Measurements from ENCODE around the gene RBFOX1. TPM values are rescaled to one million over a fixed set of nuclear protein-coding genes. Genes with fewer than 3 reads are reported as not detected.

RBFOX1 gene
- total RNA-seq, 4 donors from 2014 or later, result 0.12 to 0.54 TPM; not detected in 2

DNA sequence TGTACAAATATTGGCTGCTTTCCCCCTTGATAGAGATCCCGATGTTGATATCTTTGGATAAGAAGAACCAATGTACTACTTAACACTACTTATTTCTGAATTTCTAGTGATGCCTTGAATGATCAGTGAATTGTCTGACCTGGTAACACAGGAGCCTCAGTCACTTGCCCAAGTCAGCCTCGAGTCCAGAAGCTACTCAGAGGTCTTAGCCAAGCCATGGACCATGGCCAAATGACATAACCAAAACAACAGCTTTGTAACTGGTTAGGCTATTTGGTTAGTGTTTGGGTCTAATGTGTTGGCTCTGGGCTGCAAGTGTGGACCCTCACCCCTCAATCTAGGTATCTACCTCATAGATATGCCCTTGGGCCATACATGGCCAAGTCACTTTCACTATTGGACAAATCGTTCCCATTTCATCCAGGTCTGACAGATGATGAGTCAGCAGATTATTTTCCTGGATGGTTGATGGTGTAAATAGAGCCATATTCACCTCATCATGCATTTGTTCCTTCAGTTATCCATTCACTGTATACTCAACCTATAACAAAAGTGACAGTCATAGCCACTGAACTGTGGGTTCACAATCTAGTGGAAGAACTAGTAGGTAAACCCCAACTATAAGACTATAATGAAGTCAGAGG lies 3.5 kb downstream of the RBFOX1 start:
- H3K27ac ChIP-seq, result no peak overlapping the region
- 70 to 82% methylated on average over 3 of the region's 3 CpGs for WGBS, 2 donors (ENCODE audit: low coverage in 1 of 2)
- peaks cover 17% of the 10 kb centered on the region for H3K27me3 ChIP-seq
- H3K36me3 ChIP-seq, result no peaks in the 10 kb centered on the region
- no peak overlapping the region for H3K4me3 ChIP-seq
- no peaks in the 10 kb centered on the region for H3K4me1 ChIP-seq
- TF ChIP-seq, protein P1, sequence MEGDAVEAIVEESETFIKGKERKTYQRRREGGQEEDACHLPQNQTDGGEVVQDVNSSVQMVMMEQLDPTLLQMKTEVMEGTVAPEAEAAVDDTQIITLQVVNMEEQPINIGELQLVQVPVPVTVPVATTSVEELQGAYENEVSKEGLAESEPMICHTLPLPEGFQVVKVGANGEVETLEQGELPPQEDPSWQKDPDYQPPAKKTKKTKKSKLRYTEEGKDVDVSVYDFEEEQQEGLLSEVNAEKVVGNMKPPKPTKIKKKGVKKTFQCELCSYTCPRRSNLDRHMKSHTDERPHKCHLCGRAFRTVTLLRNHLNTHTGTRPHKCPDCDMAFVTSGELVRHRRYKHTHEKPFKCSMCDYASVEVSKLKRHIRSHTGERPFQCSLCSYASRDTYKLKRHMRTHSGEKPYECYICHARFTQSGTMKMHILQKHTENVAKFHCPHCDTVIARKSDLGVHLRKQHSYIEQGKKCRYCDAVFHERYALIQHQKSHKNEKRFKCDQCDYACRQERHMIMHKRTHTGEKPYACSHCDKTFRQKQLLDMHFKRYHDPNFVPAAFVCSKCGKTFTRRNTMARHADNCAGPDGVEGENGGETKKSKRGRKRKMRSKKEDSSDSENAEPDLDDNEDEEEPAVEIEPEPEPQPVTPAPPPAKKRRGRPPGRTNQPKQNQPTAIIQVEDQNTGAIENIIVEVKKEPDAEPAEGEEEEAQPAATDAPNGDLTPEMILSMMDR (IDR thresholded peaks at IDR 0.05), result no peak
- TF ChIP-seq EP300 (IDR thresholded peaks at IDR 0.05), result no peak
- no peak for ATAC-seq
- no peaks in the 10 kb centered on the region for H3K9me3 ChIP-seq

DNA sequence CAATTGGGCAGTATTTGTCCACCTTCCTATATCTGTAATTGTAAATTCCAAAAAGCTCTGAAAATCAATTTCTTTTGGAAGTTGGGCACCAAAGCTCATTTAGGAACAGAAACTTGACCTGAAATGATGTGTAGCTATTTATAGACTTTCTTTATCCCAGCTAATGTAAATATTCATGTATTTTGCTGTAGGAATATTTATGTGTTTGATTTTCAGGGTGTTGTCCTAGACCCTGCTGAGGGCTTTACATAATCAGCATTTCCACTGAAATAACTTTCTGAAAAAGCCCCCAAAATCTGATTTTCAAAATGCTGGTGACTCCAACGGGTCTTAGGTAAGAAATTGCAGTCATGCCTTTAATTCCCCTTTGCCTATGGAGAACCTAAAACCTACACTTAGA lies 4.1 kb downstream of the RBFOX1 start:
- Histone ChIP-seq H3K27ac (no peak overlapping the region), H3K27me3 (peaks cover 17% of the 10 kb centered on the region)

DNA sequence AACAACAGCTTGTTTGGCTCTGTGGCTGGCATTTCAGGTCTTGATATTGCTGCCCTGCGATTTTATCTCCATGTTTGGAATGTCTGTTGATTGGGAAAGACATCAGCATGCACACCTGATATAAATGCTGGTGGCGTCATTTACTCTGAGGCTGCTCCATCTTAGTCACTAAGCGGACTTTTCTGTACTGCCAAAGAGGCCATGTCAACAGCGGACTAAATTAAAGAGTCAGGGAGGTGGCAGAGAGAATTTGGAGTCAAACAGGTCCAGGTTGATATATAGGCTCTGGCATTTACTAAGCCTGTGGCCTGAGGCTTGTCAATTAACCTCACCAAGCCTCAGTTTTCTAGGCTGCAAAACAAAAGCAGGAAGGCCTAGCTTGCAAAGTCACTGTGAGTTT lies 6.2 kb downstream of the RBFOX1 start:
- ATAC-seq, result no peak
- WGBS, 2 donors (ENCODE audit: low coverage in 1 of 2), result 39 to 90% methylated on average over 3 to 4 of the region's 4 CpGs

More for the DNA sequence above, 4.1 kb downstream of the RBFOX1 start:
- H3K4me3 ChIP-seq, result no peak overlapping the region
- ATAC-seq, result no peak
- no peaks in the 10 kb centered on the region for H3K4me1 ChIP-seq
- TF ChIP-seq POLR2AphosphoS5 (IDR thresholded peaks at IDR 0.05), result no peak
- TF ChIP-seq, protein P1 (IDR thresholded peaks at IDR 0.05), result no peak
- no peak for TF ChIP-seq EP300 (IDR thresholded peaks at IDR 0.05)
- TF ChIP-seq POLR2A (IDR thresholded peaks at IDR 0.05), result no peak
- no peaks in the 10 kb centered on the region for H3K36me3 ChIP-seq
- H3K9me3 ChIP-seq, result no peaks in the 10 kb centered on the region
- 38 to 62% methylated on average over 1 of the region's 1 CpG for WGBS, 2 donors (ENCODE audit: low coverage in 1 of 2)

DNA sequence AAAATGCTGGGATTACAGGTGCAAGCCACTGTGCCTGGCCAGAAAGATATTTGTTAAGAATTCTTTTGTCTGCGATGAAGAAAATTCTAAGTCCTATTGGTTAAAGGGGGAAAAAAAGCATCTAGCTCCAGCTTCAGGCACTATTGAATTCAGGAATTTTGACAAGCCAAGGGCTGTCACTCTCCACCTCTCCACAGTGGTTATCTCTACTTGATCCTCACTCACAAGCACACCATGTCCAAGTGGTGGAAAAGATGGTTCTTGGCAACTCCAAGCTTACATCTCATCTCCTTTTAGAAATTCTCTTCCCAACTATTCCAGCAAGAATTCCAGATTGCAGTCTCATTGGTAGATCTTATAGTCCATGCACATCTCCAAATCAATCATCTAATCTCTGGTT lies 7.1 kb downstream of the RBFOX1 start:
- ATAC-seq, result no peak
- TF ChIP-seq, protein P1 (IDR thresholded peaks at IDR 0.05), result no peak
- TF ChIP-seq POLR2AphosphoS5 (IDR thresholded peaks at IDR 0.05), result no peak
- TF ChIP-seq POLR2A (IDR thresholded peaks at IDR 0.05), result no peak
- TF ChIP-seq EP300 (IDR thresholded peaks at IDR 0.05), result no peak
- no peaks in the 10 kb centered on the region for H3K9me3 ChIP-seq
- 71 to 100% methylated on average over 1 of the region's 1 CpG for WGBS, 2 donors (ENCODE audit: low coverage in 1 of 2)
- no peaks in the 10 kb centered on the region for H3K4me1 ChIP-seq
- H3K4me3 ChIP-seq, result no peak overlapping the region
- no peaks in the 10 kb centered on the region for H3K36me3 ChIP-seq
- no peak overlapping the region for H3K27ac ChIP-seq
- H3K27me3 ChIP-seq, result peaks cover 20% of the 10 kb centered on the region

More for the DNA sequence above, 6.2 kb downstream of the RBFOX1 start:
- H3K36me3 ChIP-seq, result no peaks in the 10 kb centered on the region
- H3K9me3 ChIP-seq, result no peaks in the 10 kb centered on the region
- no peak overlapping the region for H3K27ac ChIP-seq
- TF ChIP-seq EP300 (IDR thresholded peaks at IDR 0.05) (no peak), POLR2AphosphoS5 (IDR thresholded peaks at IDR 0.05) (no peak), POLR2A (IDR thresholded peaks at IDR 0.05) (no peak)
- TF ChIP-seq, protein P1 (IDR thresholded peaks at IDR 0.05), result no peak
- H3K4me3 ChIP-seq, result no peak overlapping the region
- no peaks in the 10 kb centered on the region for H3K4me1 ChIP-seq
- peaks cover 18% of the 10 kb centered on the region for H3K27me3 ChIP-seq

DNA sequence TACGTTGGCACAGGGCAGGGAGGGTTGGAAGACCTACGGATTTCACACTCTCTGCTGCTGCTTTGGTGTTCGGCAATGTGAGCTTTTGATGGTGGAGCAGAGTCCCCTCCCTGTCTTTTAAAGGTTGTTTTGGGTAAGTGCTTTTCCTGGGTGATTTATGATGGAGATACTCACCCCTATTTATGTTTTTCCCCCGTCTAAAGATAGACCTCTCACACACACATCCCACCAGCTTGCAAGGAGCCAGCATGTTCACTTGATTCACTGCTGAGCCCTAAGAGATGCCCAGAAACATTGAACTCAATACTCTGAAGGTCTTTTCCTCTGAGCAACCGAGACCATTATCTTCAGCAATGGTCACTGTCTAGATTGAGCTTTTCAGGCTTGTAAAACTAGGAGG lies 8.3 kb downstream of the RBFOX1 start:
- H3K27ac ChIP-seq, result no peak overlapping the region
- 48 to 74% methylated on average over 3 to 5 of the region's 5 CpGs for WGBS, 2 donors (ENCODE audit: low coverage in 1 of 2)
- ATAC-seq, result no peak

More for the DNA sequence above, 8.3 kb downstream of the RBFOX1 start:
- H3K4me1 ChIP-seq, result no peaks in the 10 kb centered on the region
- peaks cover 21% of the 10 kb centered on the region for H3K27me3 ChIP-seq
- H3K36me3 ChIP-seq, result no peaks in the 10 kb centered on the region
- H3K9me3 ChIP-seq, result no peaks in the 10 kb centered on the region
- TF ChIP-seq EP300 (IDR thresholded peaks at IDR 0.05) (no peak), POLR2A (IDR thresholded peaks at IDR 0.05) (no peak), POLR2AphosphoS5 (IDR thresholded peaks at IDR 0.05) (no peak)
- TF ChIP-seq, protein P1 (IDR thresholded peaks at IDR 0.05), result no peak
- no peak overlapping the region for H3K4me3 ChIP-seq
